Lower leg skin (tissue), 3 donors: ENCODE data around the gene TWIST1.

Experiments used
- CTCF ChIP-seq, 3 donors: fragments of 450-650 bp; IDR thresholded peaks; one replicate each; pipeline ENCODE4 v1.5.1; 2016; ENCODE audit warnings: antibody characterized with exemption in 3 of 3, mild to moderate bottlenecking in 3 of 3, moderate library complexity in 2 of 3
- POLR2A ChIP-seq, 2 donors: fragments of 450-650 bp; IDR thresholded peaks; one replicate each; pipeline ENCODE4 v1.6.1; 2016 to 2017; ENCODE audit warnings: antibody characterized with exemption in 2 of 2, mild to moderate bottlenecking in 1 of 2, moderate library complexity in 1 of 2

DNA sequence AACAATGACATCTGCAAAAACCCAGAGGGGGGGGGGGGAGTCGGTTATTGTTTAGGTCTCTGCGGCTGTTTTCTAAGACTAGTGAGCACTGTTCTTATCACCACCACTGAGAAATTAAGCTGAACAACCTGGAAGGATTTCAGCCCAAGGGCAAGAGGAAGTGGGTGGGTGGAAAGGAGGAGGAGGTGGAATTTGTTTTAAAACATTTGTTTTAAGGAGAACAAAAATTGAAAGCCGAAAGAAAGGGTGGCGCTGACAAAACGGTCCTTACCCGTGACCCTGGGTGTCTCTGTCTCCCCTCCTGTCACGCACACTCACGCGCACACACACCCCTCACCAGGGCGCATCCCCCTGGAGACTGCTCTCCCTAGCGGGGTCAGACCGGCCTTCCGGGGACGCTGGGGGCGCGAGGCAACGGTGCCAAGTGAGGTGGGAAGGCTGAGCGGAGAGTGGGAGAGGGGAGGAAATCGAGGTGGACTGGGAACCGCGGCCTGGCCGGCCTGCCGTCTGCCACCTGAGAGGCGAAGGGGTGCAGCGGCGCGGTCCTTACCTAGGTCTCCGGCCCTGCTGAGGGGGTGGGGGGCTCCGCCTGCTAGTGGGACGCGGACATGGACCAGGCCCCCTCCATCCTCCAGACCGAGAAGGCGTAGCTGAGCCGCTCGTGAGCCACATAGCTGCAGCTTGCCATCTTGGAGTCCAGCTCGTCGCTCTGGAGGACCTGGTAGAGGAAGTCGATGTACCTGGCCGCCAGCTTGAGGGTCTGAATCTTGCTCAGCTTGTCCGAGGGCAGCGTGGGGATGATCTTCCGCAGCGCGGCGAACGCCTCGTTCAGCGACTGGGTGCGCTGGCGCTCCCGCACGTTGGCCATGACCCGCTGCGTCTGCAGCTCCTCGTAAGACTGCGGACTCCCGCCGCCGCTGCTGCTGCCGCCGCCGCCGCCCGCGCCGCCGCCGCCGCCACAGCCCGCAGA, 1.0 kb downstream of the TWIST1 start:
- TF ChIP-seq POLR2A (IDR thresholded peaks at IDR 0.05) (no peak), CTCF (IDR thresholded peaks at IDR 0.05) (no peak)
